ENCODE measurements around the gene TIMM8B.
A peak's percentile ranks its signal among the peaks of the same experiment; 100 is the strongest.
"Not testable (repeated sequence)": the region's sequence is repeated elsewhere in the genome, so short reads cannot be mapped to it uniquely, and the experiment has no call there.

The TIMM8B gene

DNA sequence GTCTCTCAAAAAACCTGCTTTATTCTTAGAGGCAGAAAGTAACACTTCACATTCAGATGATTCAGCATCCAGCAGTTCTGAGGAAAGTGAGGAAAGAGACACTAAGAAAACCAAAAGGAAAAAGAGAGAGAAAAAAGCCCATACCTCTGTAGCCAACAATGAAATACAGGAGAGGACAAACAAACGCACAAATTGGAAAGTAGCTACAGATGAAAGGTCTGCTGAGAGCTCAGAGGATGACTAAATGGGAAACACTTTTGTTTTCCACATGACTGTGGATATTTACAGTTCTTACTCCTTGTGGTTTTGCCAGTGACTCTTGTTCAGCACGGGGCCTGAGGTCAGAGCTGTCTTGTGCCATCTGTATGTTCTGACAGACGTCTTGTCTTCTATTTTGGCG, 3.8 kb downstream of the TIMM8B start:
- no peak for DNase-seq (ENCODE audit: low read depth in 2 of 2, low spot score in 1 of 2)

DNA sequence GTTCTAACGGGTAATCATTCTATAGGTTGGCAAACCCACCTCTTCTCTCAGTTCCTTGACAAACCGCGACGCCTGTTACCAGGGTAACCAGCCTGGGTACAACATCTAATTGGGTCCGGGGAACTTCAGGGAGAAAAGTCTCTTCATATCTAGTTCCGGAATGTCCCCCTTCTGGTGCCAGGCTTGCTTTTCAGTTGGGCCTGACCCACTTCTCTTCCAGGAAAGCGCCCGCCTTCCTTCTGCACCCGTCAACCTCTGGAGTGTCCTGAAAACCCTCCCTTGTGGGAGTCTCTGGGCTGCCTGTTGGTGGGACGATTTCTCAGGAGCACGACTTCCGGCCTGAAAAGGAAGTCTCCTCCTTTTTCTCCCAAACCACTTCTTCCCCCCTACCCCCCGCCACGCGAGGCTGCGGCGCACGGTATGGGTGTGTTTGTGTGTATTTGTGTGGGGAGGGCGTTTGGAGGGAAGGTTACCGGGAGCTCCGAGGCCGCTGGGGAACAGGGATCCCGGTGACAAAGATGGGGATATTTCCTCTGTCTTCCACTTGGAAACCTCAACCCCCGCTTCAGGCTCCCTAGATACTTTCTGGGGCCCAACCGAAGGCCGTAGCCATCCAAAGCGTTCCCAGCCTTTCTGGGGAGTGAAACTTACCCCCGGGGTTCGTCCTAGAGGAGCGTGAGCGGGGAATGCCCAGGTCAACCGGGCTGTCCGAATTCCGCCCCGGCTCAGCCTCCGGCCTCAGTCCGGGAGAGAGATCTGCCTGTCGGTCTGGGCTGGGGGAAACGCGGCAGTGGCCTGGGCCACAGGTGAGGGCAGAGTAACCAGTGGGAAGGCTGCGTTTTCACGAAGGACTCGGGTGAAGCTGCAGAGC, 12.4 kb downstream of the TIMM8B start, which contains the start of the genes NKAPD1 and PIH1D2:
Gene NKAPD1, plus strand, starts transcription at position 359 of the 871 bp plus-strand sequence. CDS start 1,276 bp downstream, outside the sequence.
Gene PIH1D2, minus strand, starts transcription at position 77 of the 871 bp plus-strand sequence. CDS start 843 bp downstream, outside the sequence.
- DNase-seq (ENCODE audit: low read depth in 2 of 2, low spot score in 1 of 2) = peak; percentile 63 to 73

DNA sequence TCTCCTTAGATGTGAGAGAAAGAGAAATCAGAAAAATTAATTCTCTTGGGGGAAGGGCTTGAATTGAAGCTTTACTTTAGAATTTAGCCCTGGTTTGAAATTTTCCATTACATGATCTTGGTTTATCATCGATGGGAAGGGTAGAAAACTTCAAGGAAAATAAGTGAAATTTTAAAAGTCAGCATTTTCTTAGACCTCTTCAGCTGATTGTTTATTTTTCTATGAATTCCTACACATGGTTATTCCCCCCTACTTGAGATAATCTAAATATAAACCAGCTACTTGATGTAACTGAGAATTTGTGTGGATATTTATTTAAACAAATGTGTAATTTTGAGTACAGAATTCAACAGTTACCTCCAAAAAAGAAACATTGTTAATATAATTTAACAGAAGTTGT, 23.6 kb downstream of the TIMM8B start:
- no peak for DNase-seq (ENCODE audit: low read depth in 2 of 2, low spot score in 1 of 2)

GRCh38 chr11:112058103-112058502, 28.5 kb downstream of the TIMM8B start:
- no peak for DNase-seq (ENCODE audit: low read depth in 2 of 2, low spot score in 1 of 2)

GRCh38 chr11:112057170-112057569, 29.4 kb downstream of the TIMM8B start:
- no peak for DNase-seq (ENCODE audit: low read depth in 2 of 2, low spot score in 1 of 2)

GRCh38 chr11:112051768-112052167, 34.8 kb downstream of the TIMM8B start:
- no peak for DNase-seq (ENCODE audit: low read depth in 2 of 2, low spot score in 1 of 2)

- DNase-seq (ENCODE audit: low read depth in 2 of 2, low spot score in 1 of 2) = no peak
These were observed 35.8 kb downstream of the TIMM8B start for GRCh38 chr11:112050721-112051120.

DNA sequence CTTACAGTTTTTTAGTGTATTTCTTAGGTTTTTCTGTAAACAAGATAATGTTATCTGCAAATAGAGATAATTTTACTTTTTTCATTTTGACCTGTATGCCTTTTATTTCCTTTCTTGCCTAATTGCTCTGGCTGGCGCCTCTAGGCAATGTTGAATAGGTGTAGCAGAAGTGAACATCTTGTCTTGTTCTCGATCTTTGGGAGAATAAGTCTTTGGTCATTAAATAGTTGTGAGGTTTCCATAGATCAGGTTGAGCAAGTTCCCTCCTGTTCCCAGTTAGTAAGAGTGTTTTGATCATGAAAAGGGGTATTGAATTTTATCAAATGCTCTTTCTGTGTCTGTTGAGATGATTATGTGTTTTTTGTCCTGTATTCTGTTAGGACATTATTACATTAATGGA, 36.8 kb downstream of the TIMM8B start:
- no peak for DNase-seq (ENCODE audit: low read depth in 2 of 2, low spot score in 1 of 2)

DNA sequence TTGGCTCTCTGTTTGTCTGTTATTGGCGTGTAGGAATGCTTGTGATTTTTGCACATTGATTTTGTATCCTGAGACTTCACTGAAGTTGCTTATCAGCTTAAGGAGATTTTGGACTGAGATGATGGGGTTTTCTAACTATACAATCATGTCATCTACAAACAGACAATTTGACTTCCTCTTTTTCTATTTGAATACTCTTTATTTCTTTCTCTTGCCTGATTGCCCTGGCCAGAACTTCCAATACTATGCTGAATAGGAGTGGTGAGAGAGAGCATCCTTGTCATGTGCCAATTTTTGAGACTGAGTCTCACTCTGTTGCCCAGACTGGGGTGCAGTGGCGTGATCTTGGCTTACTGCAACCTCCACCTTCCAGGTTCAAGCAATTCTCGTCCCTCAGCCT, 38.3 kb downstream of the TIMM8B start:
- DNase-seq (ENCODE audit: low read depth in 2 of 2, low spot score in 1 of 2) = not testable (repeated sequence)

- not testable (repeated sequence) for DNase-seq (ENCODE audit: low read depth in 2 of 2, low spot score in 1 of 2)
These were observed 39.9 kb downstream of the TIMM8B start for GRCh38 chr11:112046647-112047046.

DNA sequence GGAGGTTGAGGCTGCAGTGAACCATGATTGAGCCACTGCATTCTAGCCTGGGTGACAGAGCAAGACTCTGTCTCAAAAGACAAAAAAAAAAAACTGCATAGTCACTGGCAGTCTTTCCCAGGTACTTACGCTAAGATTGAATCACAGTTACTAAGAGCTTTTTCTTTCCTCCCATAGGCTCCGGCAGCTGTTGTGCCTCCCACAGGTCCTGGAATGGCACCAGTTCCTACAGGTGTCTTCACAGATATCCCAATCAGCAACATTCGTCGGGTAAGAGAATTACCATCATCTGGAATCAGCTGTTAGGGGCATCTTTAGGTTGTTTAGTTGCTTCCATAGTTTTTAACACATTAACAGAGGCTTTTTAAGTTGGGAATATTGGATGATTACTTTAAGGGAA, 41.6 kb downstream of the TIMM8B start:
- DNase-seq (ENCODE audit: low read depth in 2 of 2, low spot score in 1 of 2) = no peak

GRCh38 chr11:112042961-112043304, 43.6 kb downstream of the TIMM8B start:
- no peak for DNase-seq (ENCODE audit: low read depth in 2 of 2, low spot score in 1 of 2)

GRCh38 chr11:112042161-112042960, 44.2 kb downstream of the TIMM8B start:
- DNase-seq (ENCODE audit: low read depth in 2 of 2, low spot score in 1 of 2) = no peak

GRCh38 chr11:112037527-112037926, 49.0 kb downstream of the TIMM8B start:
- DNase-seq (ENCODE audit: low read depth in 2 of 2, low spot score in 1 of 2) = no peak
